ENCODE measurements around the gene CNTNAP2.

Gene CNTNAP2

GRCh38 chr7:146772601-146773000 is 656.0 kb downstream of the CNTNAP2 start:
- DNase-seq (ENCODE audit: low spot score), result no peak

GRCh38 chr7:146773506-146773905 is 656.9 kb downstream of the CNTNAP2 start:
- no peak for DNase-seq (ENCODE audit: low spot score)

- DNase-seq (ENCODE audit: low spot score), result no peak
Measured at GRCh38 chr7:146781352-146782116, 664.9 kb downstream of the CNTNAP2 start.

- no peak for DNase-seq (ENCODE audit: low spot score)
Measured at GRCh38 chr7:146787266-146787665, 670.7 kb downstream of the CNTNAP2 start.

GRCh38 chr7:146788008-146788407 is 671.4 kb downstream of the CNTNAP2 start:
- no peak for DNase-seq (ENCODE audit: low spot score)

GRCh38 chr7:146791344-146792285 is 675.0 kb downstream of the CNTNAP2 start:
- DNase-seq (ENCODE audit: low spot score), result no peak

- no peak for DNase-seq (ENCODE audit: low spot score)
Measured at GRCh38 chr7:146804620-146805019, 688.0 kb downstream of the CNTNAP2 start.

- no peak for DNase-seq (ENCODE audit: low spot score)
Measured at GRCh38 chr7:146805082-146805481, 688.5 kb downstream of the CNTNAP2 start.

GRCh38 chr7:146826329-146826728 is 709.7 kb downstream of the CNTNAP2 start:
- DNase-seq (ENCODE audit: low spot score), result no peak

GRCh38 chr7:146830686-146831085 is 714.1 kb downstream of the CNTNAP2 start:
- no peak for DNase-seq (ENCODE audit: low spot score)

- no peak for DNase-seq (ENCODE audit: low spot score)
Measured at GRCh38 chr7:146831875-146832274, 715.3 kb downstream of the CNTNAP2 start.

- DNase-seq (ENCODE audit: low spot score), result no peak
Measured at GRCh38 chr7:146844405-146844804, 727.8 kb downstream of the CNTNAP2 start.

GRCh38 chr7:146858690-146859089 is 742.1 kb downstream of the CNTNAP2 start:
- DNase-seq (ENCODE audit: low spot score), result no peak

GRCh38 chr7:146861701-146862100 is 745.1 kb downstream of the CNTNAP2 start:
- no peak for DNase-seq (ENCODE audit: low spot score)

- no peak for DNase-seq (ENCODE audit: low spot score)
Measured at GRCh38 chr7:146862415-146862814, 745.8 kb downstream of the CNTNAP2 start.

- no peak for DNase-seq (ENCODE audit: low spot score)
Measured at GRCh38 chr7:146864644-146865043, 748.0 kb downstream of the CNTNAP2 start.

- DNase-seq (ENCODE audit: low spot score), result peak; percentile 15
Measured at GRCh38 chr7:146865696-146866095, 749.1 kb downstream of the CNTNAP2 start.

GRCh38 chr7:146874722-146875121 is 758.1 kb downstream of the CNTNAP2 start:
- DNase-seq (ENCODE audit: low spot score), result no peak

GRCh38 chr7:146875237-146875785 is 758.7 kb downstream of the CNTNAP2 start:
- no peak for DNase-seq (ENCODE audit: low spot score)

GRCh38 chr7:146875981-146876380 is 759.4 kb downstream of the CNTNAP2 start:
- DNase-seq (ENCODE audit: low spot score), result no peak

- DNase-seq (ENCODE audit: low spot score), result no peak
Measured at GRCh38 chr7:146876411-146876810, 759.8 kb downstream of the CNTNAP2 start.

- DNase-seq (ENCODE audit: low spot score), result no peak
Measured at GRCh38 chr7:146878901-146879300, 762.3 kb downstream of the CNTNAP2 start.

GRCh38 chr7:146885231-146885630 is 768.6 kb downstream of the CNTNAP2 start:
- DNase-seq (ENCODE audit: low spot score), result no peak
